Ovary (tissue), 3 donors: ENCODE measurements around the gene OR2T11.

ENCODE experiments used
- POLR2A ChIP-seq: fragments of 450-650 bp; IDR thresholded peaks from one replicate; pipeline ENCODE4 v1.6.1; 2017; ENCODE audit warnings: antibody characterized with exemption, mild to moderate bottlenecking, moderate library complexity
- TF ChIP-seq, protein P1 (sequence below), 3 donors: fragments of 450-650 bp in 2 of 3; fragments of 200-600 bp in 1 of 3; IDR thresholded peaks; one replicate each; pipeline versions ENCODE4 v1.5.1 to v1.8.0; 2016 to 2022; ENCODE audit warnings: antibody characterized with exemption in 3 of 3, mild to moderate bottlenecking in 1 of 3
- donor health status: DM: no; HTN: no; CAD: no.

DNA sequence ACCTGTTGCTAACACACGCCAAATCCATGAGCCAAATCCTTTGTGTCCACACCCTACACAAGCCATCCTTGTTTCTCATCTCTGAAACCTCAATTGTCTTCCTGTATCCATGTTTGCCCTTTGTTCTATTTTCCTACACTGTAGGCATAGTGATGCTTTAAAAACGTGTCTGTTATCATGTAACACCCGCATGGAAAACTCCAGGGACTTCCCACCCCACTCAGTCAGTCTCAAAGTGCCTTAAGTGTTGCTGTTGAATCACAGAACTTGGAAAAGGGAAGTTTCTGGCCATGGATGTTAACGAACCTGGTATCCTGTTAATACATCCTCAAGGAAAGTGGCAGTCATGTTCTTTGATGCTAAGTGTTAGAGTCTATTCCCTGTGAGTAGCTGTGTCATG, 9.7 kb downstream of the OR2T11 start:
- TF ChIP-seq, protein P1, sequence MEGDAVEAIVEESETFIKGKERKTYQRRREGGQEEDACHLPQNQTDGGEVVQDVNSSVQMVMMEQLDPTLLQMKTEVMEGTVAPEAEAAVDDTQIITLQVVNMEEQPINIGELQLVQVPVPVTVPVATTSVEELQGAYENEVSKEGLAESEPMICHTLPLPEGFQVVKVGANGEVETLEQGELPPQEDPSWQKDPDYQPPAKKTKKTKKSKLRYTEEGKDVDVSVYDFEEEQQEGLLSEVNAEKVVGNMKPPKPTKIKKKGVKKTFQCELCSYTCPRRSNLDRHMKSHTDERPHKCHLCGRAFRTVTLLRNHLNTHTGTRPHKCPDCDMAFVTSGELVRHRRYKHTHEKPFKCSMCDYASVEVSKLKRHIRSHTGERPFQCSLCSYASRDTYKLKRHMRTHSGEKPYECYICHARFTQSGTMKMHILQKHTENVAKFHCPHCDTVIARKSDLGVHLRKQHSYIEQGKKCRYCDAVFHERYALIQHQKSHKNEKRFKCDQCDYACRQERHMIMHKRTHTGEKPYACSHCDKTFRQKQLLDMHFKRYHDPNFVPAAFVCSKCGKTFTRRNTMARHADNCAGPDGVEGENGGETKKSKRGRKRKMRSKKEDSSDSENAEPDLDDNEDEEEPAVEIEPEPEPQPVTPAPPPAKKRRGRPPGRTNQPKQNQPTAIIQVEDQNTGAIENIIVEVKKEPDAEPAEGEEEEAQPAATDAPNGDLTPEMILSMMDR (IDR thresholded peaks at IDR 0.05), result no peak
- TF ChIP-seq POLR2A, result no peak
